GM21367 (cell line): ENCODE results near the gene ARL5C.

ENCODE experiments used
- ATAC-seq: cut with Tn5 transposase; IDR thresholded peaks from one replicate; pipeline ENCODE4 v1.9.1; 2021; ENCODE audit not compliant: unreplicated experiment

Gene ARL5C

DNA sequence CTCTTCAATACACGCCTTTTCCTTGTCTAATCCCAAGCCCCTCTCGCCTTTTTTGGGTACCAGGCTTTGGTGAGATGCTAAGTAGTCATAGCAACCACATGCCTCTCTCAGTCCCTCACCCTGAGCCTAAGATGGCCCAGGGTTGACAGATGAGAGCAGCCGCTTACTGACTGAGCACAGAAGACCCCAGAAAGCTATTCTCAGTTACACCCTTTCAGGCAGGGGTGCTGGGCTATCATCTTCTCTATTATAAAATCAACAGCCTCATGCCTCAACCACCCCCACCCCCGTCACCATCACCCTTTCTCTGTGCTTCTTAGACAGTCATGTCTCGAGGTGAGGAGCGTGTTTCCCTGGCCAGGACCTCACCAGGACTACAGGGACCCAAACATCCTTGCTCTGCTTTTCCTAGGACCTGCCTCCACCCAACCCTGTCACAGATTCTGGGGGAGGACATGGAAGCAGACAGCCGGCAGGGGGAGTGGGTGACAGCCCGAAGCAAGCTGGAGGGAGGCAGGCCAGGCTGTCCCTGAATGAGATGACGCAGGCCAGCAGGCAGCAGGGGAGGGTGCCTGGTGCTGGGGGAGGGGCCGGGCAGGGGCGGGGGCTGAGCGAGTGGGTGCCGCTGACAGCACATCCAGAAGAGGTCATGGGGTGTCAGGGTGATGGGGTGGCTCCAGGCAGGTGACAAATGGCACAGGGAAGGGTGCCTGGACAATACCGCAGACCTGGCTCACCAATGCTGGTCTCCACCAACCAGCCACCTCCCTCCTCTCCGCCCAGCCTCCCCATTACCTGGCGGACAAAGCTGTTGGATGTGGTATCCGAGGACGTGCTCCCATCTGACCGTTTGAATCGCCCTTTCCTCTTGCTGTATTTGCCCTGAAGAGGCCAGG, 28.4 kb upstream of the ARL5C start:
- ATAC-seq = no peak

DNA sequence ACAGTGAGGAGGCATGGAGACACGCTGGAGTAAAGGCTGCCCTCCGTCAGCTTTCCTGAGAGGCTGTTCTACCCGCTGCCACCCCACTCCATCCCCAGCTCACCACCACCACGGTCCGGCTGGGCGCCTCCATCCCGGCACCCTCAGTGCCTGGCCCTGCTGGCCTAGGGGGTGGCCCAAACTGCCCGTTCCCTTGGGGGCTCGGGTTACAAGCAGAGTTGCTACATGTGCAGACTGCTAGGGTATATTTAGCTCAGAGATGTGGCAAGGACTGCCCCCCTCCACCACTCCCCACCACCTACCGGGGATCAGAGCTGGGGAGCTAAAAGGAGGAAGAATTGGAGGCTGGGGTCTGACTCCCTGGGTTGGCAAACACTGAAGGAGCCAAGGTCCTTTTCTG, 27.4 kb upstream of the ARL5C start:
- ATAC-seq = no peak

DNA sequence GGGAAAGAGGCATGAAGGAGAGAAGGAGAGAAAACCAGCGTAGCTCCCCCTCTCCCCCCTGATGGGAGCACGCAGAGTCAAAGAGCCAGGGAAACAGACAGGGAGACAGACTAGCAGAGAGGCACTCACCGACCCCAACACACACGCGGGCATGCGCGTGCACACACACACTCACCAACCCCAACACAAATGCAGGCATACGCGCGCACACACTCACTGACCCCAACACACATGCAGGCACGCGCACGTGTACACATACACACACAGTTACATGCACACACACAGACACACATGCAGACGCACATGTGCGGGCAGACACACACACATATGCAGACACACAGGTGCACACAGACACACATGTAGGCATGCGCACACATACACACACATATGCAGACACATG, 26.9 kb upstream of the ARL5C start:
- ATAC-seq = no peak

DNA sequence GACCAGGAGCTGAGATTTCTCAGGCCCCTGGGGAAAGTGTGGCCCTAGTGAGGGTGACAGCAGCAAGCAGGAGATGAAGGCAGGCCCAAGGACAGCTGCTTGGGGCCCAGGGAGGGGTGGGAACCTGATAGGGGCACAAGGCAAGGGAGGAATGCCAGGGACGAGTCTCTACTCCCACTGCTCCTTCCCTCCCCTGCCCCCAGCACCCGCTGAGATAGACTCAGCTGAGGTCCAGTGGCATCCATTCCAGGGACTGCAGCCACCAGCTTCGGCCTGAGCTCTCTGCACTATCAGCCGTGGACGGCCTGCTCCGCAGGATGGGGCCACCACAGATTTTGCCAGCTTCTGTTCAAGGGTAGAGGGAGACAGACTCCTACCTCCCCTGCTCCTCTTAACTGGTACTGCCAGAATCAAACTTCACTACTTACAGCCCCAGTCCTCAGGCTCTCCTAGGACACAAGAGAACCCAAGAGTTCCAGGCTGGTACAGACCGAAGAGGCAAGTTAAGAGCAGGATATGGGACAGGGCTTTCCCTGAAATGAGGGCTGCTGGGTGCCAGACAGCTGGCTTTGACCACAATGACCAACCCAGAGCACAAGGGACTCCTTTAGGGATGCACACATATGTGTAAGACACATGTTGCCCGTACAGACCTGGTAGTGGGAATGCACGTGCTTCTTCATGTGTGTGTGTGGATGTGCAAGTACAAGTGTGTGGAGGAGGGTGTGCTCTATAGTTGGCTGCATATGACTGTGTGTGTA, 26.0 kb upstream of the ARL5C start:
- no peak for ATAC-seq

DNA sequence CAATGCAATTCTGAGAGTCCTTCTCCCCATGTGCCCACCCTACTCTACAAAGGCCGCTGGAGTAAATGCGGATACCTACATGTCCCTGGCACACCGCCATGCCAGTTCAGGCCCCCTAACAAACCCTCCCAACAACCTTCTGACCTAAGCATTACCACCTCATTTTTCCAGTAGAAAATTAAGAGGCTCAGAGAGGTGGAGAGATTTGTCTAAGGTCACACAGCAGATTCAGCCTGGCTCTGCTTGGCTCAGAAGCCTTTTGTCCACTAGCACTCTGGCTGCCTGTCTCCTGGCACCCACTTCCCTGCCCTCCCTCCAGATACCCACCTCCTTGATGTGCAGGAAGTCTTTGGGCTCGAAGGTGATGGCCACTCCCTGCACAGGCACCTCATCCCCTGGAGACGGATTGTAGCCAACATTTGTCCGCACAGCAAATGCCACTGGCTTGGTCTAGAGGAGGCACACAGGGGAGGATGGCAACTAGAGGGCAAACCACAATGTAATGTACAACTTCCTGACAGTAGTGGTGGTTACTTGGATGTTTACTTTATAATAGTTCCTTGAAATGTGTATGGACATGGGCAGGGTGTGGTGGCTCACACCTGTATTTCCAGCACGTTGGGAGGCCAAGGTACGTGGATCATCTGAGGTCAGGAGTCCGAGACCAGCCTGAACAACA, 21.3 kb upstream of the ARL5C start:
- no peak for ATAC-seq

DNA sequence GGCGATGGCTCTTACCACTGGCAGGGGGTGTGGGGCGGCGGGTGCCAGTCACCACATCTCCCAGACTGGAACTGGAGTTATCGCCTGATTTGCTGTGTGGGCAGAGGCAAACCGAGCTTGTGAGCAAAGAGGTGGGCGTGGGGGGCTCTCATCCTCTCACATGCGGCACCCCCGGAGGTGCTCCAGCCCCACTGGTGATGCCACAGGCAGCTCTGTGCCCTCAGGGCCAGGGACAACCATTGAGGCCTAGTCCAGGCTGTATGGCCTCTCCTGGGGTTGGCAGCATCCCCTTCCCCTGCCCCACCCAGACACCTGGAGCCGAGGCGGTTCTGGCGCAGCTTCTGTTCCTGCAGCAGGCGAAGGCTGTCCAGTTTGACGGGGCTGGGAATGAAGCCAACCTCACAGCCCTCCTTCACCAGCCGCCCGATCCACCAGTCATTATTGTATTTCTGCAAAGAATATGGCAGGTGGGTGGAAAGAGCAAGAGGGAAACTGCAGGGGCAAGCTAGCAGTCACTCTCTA, 20.6 kb upstream of the ARL5C start:
- ATAC-seq = no peak

DNA sequence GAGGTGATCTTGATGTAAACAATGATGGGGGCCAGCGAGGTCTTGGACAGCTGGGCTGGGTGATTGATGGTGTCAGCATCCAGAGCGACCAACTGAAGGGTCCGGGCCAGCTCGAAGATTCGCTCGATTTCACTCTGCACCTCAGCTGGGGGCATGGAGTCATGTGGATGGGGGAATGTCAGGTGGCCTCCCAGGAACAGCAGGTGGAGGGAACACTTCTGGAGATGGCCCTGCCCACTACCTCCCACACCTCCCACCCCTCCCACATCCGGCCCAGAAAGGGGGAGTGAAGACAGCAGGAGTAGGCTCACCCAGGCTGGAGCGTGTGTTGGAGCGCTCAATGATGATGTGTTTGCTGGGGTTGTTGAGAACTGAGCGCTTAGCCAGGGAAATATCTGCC, 17.8 kb upstream of the ARL5C start:
- ATAC-seq = no peak

DNA sequence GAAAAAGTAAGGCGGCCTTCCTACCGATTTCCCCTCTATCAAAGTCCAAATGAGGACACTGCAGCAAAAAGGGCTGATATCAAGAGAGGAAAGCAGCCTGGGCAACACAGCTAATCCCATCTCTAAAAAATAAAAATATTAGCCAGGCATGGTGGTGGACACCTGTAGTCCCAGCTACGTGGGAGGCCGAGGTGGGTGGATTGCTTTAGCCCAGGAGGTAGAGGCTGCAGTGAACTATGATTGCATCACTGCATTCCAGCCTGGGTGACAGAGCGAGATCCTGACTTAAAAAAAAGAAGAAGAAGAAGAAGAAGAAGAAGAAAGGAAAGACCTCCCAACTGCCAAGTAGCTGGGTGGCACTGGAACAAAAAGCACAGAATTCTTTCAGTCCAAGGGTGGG, 17.1 kb upstream of the ARL5C start:
- ATAC-seq = no peak

DNA sequence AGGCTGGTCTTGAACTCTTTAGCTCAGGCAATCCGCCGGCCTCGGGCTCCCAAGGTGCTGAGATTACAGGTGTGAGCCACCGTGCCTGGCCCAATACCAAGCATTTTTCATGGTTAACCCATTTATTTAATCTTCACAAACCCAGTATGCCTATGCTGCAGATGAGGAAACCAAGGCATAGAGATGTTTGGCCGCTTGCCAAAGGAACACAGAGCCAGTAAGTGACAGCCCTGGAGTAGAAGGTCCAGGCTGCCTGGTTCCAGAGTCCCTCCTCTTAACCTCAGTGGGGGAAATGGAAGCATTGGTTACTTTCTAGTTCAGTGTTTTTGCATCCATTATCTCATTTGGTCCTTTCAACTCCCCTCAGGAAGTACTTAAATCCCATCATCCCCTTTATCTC, 15.3 kb upstream of the ARL5C start:
- ATAC-seq = no peak

DNA sequence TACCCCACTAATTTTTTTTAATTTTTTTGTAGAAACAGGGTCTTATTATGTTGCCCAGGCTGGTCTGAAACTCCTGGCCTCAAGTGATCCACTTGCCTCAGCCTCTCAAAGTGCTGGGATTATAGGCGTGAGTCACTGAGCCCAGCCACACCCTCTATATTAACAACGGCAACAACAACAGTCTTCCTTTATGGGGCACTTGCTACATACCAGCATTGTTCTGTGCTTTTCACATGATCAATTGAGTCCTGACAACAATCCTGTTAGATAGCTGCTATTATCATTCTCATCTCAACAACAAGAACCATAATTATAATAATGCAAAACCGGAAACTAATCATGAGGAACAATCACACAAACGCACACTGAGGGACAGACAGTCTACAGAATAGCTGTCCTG, 12.6 kb upstream of the ARL5C start:
- no peak for ATAC-seq

DNA sequence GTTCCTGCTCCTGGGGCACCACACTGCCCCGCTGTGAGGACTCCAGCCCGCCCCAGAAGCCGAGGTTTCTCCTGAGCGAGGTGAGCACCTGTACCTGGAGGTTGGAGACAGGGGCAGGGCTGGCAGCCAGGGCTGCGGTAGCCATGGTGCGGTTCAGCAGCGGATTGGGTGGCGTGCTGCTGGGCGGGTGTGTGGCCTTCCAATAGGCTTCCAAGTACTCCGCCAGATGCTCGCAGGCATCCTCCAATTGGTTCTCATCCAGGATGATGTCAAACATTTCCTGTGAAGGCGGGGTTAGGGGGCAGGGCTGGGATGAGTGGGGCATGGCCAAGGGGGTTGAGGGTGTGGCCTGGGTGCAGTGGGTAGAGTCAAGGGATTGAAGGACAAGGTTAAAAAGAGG, 11.3 kb upstream of the ARL5C start:
- no peak for ATAC-seq

DNA sequence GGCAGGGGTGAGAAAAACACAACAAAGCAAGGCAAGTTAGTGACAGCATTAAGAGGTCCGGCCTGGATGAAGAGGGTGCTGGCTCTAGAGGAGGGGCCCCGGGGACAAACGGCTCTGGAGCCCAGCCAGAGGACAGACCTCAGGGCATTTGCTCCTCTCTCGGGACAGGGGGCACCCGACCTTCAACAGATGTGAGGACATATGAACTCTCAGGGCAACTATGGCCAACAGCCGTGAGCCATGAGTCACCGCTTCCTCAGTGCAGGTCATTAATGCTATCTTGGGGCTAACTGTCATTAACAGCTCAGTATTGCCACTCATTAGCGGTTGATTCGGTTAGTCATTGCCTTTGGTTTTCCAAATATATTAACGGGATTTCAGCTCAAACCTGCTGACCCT, 9.7 kb upstream of the ARL5C start:
- ATAC-seq = no peak

DNA sequence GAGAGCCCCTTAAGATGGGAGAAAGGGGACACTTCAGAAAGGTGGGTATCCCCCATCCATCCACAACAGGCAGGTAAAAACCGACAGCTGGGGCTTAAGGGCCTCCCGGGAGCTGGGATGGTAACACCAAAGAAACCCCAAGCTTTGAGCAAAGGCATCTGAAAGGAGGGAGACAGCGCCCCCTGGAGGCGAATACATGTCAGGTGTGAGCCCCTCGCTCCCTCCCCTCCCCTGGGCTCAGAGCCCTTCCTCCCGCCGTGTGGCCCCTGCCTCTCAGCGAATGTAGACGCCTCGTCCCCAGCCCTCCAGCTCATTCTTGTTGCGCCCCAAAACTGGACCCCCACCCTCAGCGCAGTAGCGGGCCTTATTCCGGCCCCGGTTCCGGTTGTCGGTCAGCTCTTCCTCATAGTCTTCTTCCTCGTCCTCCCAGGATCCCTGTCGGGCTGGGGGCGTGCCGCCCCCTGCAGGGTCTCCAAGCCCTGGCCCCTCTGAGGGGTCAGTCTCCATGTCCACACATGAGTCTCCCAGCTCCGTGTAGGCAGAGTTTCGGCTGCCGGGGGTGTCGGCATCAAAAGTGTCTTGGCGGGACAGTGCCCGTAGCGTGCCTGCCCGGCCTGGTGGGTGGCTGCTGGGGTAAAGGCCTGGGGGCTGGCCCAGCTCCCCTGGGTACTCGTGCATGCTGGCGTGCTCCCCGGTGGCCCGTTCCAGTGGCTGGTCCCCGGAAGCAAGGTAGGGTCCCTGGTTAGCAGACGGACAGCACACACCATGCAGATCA, 9.1 kb upstream of the ARL5C start:
- ATAC-seq = no peak

DNA sequence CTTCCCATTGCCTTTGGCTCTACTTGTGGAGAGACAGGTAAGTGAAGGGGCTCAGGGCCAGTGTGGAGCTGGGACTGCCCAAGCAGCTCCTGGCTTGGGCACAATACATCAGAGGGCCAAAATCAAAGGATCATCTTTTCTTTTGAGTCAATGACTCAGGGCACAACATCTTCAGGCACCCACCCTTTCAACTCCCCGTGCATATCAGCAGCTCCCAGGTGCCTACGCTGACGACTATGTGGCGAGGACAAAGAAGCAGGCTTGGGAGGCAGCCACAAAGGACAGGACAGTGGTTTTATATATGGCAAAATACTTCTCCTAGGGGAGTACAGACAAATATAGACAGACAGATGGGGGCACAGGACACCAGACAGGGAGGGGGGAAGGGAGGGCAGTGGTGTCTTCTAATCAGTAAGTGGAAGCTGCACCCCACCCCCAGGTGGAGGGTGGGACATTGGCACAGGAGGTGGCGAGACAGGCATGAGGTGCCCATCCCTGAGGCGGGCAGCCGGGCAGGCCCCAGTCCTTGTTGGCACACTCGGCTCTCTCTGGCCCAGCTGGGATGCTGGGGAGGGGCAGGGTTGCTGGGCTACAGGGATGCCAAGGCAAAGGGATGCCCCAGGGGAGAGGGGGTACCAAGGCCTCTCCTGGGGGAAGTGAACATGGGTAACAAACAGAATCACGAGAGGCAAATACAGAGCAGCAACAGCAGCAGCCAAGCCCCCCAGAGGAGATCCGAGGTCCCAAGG, 7.7 kb upstream of the ARL5C start:
- no peak for ATAC-seq

DNA sequence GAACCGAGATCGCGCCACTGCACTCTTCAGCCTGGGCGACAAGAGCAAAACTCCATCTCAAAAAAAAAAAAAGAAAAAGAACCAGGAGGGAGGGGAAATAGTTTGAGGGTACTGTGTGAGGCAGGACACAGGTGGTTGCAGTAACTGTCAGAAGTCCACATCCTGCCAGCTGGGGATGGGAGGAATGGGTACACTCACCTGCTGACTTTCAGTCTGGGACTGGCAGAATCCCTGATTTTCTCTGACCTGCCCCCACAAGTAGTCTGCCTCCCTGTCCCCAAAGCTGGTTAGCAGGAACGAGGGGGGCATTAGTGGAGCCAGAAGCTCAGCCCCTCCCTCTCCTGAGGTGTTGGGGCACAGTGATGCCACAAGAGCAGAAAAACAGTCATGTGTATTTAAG, 7.1 kb upstream of the ARL5C start:
- no peak for ATAC-seq

DNA sequence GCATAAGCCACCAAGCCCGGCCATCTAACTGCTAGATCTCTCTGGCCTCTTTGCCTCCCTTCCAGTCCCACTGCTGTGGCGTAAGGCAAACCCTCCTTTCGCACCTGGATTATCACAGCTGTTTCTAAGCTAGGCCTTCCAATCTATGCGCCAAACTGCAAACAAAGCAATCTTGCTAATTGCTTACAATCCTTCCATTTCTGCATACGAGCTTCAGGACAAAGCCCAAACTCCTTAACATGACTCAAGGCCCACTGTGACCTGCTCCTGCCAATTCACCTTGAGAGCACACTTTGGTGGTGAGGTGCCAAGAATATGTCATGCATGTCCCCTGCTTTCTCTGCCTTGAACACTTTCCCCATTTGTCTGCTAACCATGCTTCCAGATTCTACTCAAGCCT, 6.0 kb upstream of the ARL5C start:
- ATAC-seq = no peak

DNA sequence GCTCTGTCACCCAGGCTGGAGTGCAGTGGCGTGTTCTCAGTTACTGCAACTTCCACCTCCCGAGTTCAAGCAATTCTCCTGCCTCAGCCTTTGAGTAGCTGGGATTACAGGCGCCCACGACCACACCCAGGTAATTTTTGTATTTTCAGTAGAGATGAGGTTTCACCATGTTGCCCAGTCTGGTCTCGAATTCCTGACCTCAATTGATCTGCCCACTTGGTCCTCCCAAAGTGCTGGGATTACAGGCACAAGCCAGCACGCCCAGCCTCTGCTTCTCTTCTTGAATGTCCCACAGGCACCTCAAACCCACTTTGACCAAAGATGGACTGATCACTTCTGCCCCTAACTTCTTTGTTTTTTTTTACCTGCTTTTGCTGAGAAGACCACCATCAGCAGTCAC, 4.6 kb upstream of the ARL5C start:
- no peak for ATAC-seq

DNA sequence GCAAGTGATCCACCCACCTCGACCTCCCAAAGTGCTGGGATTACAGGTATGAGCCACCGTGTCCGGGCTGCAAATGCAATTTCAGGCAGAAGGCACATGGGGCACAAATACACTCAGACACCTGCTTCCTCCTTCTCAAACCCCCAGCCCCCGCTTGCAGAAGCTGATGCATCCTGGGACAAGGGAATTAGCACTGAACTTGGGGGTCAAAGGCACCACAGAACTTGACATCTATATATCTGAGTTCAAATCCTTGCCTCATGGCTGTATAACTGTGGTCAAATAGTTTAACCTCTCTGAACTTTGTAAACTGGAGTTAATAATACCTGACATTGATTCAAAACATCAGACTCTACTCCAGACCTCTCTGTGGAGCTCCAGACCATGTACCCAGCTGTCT, 4.1 kb upstream of the ARL5C start:
- ATAC-seq = no peak

DNA sequence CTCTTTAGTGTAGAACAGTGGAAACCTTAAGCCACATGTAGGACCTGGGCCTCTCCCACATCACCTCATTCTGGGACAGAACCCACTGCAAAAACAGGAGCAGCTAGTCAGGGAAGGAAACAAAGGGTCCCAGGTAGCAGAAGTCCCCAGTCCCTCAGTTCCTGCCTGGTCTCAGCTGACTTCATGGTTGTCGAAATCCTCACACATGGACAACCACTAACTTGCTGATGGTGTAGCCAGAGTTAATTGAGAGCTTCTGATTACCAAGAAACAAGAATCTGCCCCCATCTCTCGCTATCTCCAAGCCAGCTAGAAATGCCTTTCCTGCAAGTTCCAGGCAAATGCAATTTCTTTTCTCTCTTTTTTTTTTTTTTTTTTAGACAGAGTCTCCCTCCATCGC, 3.6 kb upstream of the ARL5C start:
- ATAC-seq = no peak

DNA sequence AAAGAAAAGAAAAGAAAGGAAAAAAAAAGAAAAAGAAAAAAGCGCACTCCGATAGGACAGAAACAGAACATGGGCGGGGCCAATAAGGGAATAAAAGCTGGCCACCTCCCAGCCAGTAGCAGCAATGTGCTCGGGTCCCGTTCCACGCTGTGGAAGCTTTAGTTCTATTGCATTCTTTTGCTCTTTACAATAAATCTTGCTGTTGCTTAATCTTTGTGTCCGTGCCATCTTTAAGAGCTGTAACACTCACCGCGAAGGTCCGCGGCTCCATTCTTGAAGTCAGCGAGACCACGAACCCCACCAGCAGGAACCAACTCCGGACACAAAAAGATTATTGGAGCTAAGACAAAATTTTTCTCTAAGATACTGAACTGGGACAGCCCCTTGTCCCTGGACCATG, 3.1 kb upstream of the ARL5C start:
- no peak for ATAC-seq
